GM19240 (cell line): ENCODE data around the gene NDUFB6.
A peak's percentile ranks its signal among the peaks of the same experiment; 100 is the strongest.
"Not testable (repeated sequence)": the region's sequence is repeated elsewhere in the genome, so short reads cannot be mapped to it uniquely, and the experiment has no call there.

ENCODE experiments used
- DNase-seq: peaks from one replicate; pipeline ENCODE4 v3.0.0; 2011; ENCODE audit warnings: low spot score; ENCODE audit not compliant: insufficient read length

NDUFB6 gene

DNA sequence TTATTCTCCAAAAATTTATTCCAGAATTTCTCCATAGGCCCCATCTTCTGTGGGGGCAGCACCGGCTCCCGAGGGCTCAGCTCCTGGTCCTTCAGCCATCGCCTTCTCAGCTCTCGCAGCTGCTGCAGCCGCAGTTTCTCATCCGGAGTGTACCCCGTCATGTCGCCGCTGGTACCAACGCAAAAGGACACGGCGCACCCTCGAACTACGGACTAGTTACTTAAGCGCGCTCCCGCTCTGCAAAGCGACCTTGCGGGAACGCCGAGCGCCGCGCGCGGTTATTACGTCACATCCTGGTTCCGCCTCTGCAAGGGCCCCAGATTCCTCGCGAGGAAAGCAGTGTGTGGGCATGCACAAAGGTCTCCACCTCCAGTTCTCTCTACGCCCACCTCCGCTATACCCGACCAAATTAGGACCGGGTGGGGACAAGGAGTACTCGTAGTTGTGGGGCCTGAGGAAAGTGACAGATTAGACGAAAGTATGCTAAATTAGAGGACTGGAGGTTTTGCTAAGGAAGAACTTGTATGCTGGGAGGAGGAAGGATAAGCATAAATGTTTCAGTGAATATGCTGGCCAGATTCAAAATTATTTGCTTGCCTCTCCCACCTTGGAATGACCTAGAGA lies at the start of gene NDUFB6:
Gene NDUFB6 (minus strand): TSS at position 260 of the 624 bp plus-strand sequence. CDS start 99 bp downstream, at position 161.
- DNase-seq, result peak; percentile 82

GRCh38 chr9:32618261-32618660 lies 45.3 kb upstream of the NDUFB6 start:
- no peak for DNase-seq

- DNase-seq, result no peak
Measured at GRCh38 chr9:32606811-32607210, 33.9 kb upstream of the NDUFB6 start.

DNA sequence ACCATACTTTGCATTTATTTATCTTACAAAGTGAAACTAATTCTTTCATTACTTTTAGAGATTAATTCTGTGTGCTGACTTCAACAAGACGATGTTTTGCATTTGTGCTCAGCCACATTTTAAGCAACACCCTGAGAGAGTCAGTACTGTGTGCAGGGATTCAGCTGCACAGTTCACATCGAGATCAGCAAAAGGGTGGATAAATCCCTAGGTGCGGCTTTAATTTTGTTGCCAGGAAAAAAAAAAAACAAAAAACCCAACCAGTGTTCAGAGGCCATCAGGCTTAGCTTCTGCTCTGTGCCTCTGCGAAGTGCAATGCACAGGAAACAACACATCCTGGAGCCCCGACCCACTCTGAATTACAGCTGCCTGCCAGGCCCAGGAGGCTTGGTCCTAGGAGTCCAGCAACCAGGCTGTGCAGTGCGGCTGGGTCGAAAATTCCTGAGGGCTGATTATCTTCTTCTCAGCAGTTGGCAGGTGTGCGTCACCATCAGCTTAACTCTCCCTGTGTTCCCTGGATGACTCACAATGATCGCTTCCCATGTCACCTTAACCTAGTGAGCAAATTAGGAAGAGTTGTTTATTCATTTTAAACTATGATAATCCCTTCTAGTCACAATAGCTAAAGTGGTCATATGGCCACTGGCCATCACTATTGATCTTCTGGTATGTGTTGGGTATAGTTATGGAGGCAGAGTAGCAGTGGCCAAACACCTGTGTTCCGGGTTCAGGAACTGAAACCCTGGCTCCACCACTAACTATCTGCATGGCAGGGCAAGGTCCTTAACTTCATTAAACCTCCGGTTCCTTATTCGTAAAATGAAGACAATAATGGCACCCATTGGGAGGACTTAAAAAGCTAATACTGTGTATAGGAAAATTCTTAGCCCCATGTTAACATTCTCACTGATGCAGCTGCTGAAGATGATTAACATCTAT lies 31.2 kb upstream of the NDUFB6 start:
- DNase-seq, result no peak

- not testable (repeated sequence) for DNase-seq
Measured at GRCh38 chr9:32599021-32599420, 26.1 kb upstream of the NDUFB6 start.

DNA sequence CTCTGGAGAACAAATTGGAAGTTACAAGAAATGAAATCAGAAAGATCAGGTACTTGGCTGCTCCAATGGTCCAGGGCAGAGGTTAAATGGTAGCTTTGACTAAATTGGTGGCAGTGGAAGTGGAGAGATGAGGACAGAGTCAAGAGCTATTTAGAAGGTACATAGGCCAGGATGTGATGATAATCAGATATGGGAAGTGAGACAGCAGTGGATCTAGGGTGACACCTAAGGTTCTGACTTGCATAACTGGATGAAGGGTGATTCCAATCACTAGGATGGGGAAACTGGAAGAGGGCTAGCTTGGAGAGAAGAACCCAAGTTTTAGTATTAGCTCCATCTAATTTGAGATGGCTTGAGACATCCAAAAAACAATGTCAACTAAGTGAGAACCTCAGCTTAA lies 24.0 kb upstream of the NDUFB6 start:
- DNase-seq, result no peak

DNA sequence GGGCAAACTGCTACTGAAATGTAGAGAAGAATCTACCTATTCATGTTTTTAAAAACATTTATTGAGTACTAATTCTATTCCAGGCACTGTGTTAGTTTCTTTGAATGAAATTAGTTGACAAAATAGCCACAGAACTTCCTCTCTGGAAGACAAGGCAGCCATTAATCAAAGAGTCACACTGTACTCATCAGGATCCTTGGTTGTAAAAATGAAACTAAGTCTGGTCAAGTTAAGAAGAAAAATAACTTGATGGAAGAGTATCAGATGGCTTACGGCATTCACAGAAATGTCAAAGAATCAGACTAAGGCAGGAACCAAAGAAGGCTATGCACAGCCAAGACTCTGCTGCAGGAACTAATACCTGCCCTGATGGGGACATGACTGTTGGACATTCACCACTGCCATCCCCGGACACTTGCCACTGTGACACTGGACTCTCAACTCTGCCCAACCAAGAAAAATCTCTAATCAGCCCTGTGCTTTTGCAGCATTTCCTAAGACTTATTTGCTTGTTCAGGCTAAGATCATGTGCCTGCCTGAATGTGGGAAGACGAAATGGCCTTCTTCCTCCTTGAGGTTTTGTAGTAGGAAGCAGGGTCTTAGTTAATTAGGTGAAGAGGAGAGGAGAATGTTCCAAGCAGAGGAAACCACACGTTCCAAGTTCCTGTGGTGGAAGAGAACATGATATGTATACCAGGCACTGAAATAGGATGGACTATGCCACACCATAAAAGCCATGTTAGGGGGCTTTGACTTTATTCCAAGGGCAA lies 23.3 kb upstream of the NDUFB6 start:
- DNase-seq, result no peak

- no peak for DNase-seq
Measured at GRCh38 chr9:32590898-32591297, 17.9 kb upstream of the NDUFB6 start.

DNA sequence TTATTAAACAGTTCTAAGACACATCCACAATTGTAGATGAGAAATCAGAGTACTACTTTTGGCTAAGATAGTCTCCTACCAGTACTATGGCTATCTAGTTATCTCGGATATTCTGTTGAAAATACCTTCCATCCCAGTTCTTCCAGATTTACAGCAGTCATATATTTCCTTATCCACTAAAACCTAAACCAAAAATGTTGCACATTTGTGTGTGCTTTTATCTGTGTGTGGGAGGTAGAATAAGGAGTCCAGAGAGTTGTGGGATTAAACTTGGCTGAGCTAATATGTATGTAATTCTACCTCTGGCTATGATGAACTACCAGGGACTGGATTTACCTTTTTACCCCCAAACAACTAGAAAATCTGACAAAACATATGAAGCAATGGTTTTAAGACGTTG lies 17.5 kb upstream of the NDUFB6 start:
- DNase-seq, result no peak

DNA sequence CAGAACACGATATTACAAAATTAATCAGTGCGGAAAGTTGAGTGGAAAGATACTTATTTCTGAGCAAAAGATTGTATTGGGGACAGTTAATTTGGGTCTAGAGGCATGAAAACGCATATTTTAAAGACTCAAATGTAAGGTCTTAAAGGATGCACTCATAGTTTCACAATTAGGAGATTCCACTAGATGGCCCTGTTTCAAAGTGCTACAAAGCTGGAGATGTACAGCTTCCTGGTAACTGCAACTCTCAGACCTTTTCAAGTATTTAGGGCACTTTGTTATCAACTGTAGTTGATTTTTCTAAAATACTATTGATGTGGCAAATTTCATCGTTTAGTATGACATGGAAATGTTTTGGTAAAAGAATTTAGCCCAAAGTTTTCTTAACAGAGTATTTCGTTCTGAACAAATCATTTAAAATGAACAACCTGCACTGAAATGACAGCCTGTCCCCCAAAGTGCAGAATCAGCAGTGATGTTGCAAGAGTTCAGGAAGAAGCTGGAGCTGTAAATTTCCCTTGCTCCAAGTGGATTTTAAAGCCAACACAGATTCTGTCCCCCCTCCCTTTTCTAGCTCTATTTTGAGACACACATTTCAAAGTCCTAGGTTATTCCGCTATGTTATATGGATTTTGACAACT lies 16.2 kb upstream of the NDUFB6 start:
- no peak for DNase-seq

DNA sequence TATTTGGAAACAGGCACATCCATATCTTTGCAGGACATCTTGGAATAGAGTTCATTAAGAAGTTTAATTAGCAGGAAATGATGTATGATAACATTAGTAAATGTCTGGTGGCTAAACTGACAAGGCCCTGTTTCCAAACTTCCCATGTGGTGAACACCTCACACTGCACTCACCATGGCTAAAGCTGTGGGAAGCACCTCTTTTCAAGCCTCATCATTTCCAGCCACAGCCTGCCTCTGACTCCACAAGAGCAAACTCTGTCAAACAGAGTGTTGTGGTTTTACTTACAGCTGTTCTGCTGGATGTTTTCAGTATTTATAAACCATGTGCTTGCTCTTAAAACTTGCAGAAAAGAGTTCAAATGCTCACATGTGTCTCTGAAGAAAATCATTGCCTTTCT lies 14.9 kb upstream of the NDUFB6 start:
- DNase-seq, result no peak

DNA sequence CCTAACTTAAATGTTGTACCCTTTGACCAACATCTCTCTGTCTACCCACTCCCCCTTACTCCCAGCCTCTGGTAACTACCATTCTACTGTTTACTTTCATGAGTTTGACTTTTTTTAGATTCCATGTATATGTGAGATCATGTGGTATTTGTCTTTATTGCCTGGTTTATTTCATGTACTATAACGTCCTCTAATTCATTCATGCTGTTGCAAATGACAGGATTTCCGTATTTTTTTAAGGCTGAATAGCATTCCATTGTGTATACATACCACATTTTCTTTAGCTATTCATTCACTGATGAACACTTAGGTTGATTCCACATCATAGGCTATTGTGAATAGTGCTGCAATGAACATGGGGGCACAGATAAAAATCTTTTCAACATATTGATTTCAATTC lies 11.8 kb upstream of the NDUFB6 start:
- no peak for DNase-seq

DNA sequence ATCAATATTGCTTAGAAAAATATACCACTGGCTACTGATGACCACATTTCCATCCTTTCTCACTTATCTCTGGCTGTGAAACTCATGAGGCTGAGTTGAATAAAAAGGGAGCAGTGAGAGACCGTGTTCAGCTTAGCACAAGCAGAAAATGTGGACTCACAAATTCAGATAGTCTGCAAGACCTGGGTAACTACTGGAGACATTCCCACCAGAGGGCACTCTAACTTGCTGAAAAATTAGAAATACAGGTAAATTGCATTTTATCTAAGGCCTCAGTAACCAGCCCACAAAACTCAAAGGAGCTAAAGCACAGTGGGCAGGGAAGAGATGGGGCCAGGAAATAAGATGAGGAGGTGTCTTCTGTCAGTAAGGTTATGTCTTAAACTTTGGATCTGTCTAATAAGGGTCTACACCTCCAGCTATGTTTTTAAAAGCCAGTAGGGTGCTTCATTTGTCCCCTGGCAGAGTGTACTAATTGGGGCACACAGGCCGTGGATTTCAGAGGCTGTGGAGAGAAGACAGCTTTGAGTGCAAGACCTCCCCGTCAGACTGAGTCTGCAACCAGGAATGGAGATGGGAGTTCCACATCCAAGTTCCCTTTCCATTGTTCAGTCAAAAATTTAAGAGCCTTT lies 8.7 kb upstream of the NDUFB6 start:
- DNase-seq, result no peak

- DNase-seq, result no peak
Measured at GRCh38 chr9:32580631-32581300, 7.8 kb upstream of the NDUFB6 start.

- no peak for DNase-seq
Measured at GRCh38 chr9:32579706-32580331, 6.9 kb upstream of the NDUFB6 start.

DNA sequence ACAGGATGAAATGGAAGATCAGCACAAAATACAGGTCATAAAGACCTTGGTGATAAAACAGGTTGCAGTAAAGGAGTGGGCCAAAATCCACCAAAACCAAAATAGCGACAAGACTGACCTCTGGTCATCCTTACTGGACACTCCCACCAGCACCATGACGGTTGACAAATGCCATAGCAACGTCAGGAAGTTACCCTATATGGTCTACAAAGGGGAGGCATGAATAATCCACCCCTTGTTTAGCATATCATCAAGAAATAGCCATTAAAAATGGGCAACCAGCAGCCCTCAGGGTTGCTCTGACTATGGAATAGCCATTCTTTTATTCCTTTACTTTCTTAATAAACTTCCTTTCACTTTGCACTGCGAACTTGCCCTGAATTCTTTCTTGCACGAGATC lies 6.0 kb upstream of the NDUFB6 start:
- DNase-seq, result no peak

- DNase-seq, result no peak
Measured at GRCh38 chr9:32577316-32577715, 4.4 kb upstream of the NDUFB6 start.

DNA sequence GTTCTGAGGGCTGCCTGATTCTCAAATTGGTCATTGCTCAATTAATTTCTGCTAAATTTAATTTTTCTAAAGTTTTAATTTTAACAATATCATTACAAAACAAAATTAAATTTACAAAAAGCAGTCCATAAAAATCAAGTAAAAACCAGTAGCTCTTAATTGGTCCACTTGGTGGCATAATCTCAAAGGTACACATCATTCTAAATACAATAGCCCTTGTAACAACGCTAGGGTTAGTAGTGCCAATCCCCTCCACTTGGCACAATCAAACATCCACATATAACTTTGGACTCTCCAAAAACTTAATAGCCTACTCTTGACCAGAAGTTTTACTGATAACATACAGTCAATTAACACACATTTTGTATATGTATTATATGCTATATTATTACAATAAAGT lies 1.9 kb upstream of the NDUFB6 start:
- DNase-seq, result no peak

- DNase-seq, result no peak
Measured at GRCh38 chr9:32573821-32574220, 862 bp upstream of the NDUFB6 start.
